Stimulated activated memory B cell treated with anti-CD40 and anti-IgM and Interleukin-4, amounts not matched to agents 10 μg/mL and 1 μg/mL and 100 μg/mL, for 72 hours (primary cell): Measurements from ENCODE around the gene LY6G5C.
A peak's percentile ranks its signal among the peaks of the same experiment; 100 is the strongest.

ENCODE experiments used
- ATAC-seq: fragments of 150-1000 bp; cut with Tn5 transposase; 2 replicates; pipeline ENCODE4 v1.10.0; 2021
- H3K27ac Mint-ChIP-seq: one replicate; pipeline ENCODE4 v1.8.0; 2022; ENCODE audit warnings: mild to moderate bottlenecking, mixed read lengths
- H3K27me3 Mint-ChIP-seq: one replicate; pipeline ENCODE4 v1.8.0; 2022; ENCODE audit warnings: mixed read lengths
- H3K36me3 Mint-ChIP-seq: one replicate; pipeline ENCODE4 v1.8.0; 2022; ENCODE audit warnings: mixed read lengths
- H3K4me1 Mint-ChIP-seq: one replicate; pipeline ENCODE4 v1.8.0; 2022; ENCODE audit warnings: mixed read lengths
- H3K4me3 Mint-ChIP-seq: one replicate; pipeline ENCODE4 v1.8.0; 2022; ENCODE audit warnings: mild to moderate bottlenecking, moderate library complexity, mixed read lengths
- H3K9me3 Mint-ChIP-seq: one replicate; pipeline ENCODE4 v1.8.0; 2022; ENCODE audit warnings: mixed read lengths

The LY6G5C gene, protein sequence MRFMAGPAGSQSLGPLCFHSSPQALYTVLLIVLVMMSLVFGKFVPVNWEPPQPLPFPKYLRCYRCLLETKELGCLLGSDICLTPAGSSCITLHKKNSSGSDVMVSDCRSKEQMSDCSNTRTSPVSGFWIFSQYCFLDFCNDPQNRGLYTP

DNA sequence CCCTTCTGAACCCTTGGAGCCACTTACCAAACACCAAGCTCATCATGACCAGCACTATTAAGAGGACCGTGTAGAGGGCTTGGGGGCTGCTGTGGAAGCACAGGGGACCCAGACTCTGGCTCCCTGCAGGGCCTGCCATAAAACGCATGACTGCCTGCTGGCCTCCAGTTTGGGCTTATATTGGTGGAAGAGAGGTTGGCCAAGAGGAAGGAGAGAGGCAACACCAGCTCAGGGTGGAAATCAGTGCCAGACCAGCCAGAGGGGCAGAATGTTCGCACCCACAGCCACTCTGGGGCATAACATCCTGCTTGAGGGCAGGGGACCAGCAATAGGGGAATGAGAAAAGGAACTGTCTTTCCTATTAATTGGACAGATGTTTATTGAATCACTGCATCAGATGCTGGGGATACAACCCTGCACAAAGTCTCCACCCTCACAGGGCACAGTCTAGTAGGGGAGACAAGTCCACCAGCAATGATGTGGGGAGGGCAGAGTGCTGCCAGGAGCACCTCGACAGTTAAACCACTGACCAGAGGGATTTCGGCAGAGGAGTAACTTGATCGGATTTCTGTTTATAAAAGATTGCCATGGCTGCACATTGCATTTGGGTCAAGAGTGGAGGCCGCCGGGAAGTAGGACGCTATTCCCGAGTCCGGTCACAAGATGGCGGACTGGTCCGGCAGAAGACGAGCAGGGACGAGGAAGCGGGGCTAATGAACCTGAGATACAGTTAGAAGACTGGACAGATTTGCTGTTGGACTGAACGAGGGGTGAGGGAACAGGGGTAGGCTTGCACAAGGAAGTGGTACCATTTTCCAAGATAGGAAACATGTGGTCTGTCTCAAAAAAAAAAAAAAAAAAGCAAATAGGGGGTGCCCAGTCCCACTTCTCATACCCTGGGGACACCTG lies at the start of gene LY6G5C:
Gene LY6G5C (minus strand): TSS at position 842 of the 909 bp plus-strand sequence. CDS start 694 bp downstream, at position 148.
- peak within 1 kb of the TSS; percentile 47 for H3K27ac Mint-ChIP-seq
- peaks cover 7% of the 10 kb centered on the region for H3K36me3 Mint-ChIP-seq
- no peaks in the 10 kb centered on the region for H3K27me3 Mint-ChIP-seq
- peak; percentile 78 for ATAC-seq
- H3K4me1 Mint-ChIP-seq = peaks cover 37% of the 10 kb centered on the region
- no peaks in the 10 kb centered on the region for H3K9me3 Mint-ChIP-seq
- peak within 1 kb of the TSS; percentile 77 for H3K4me3 Mint-ChIP-seq

DNA sequence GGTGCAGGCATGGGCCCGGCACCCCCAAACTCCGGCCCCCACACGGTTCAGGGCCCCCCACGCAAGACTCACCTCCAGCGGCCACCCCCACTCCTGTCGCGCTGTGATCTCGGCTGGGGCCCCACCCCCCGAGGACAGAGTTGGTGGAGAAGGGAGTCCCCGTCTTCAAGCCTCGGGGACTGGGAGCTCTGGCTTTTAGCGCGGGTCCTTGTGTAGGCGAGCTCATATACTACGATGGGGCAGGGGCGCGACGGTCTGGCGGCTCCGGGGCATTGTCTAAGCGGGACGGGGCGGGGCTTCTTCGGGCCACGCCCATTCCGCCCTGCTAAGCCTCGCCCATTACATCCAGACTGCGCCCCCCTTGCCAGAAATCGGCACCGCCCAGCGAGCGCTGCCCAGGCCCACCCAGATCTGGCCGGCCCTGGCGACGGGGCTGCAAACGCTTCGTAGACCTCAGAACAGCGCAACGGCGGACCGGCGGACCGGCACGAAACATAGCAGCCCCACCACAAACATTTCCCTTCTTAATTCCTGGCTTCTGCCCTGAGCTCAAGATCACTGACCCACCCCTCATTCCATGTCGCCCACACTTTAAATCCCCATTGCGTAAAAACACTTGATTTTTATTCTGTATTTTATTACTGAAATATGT lies 49.2 kb upstream of the LY6G5C start:
- peak overlapping the region; percentile 86 for H3K27ac Mint-ChIP-seq
- peak overlapping the region; percentile 98 for H3K4me3 Mint-ChIP-seq
- peaks cover 50% of the 10 kb centered on the region for H3K36me3 Mint-ChIP-seq
- peaks cover 68% of the 10 kb centered on the region for H3K4me1 Mint-ChIP-seq
- H3K27me3 Mint-ChIP-seq = no peaks in the 10 kb centered on the region
- no peaks in the 10 kb centered on the region for H3K9me3 Mint-ChIP-seq
- peak; percentile 77 for ATAC-seq

DNA sequence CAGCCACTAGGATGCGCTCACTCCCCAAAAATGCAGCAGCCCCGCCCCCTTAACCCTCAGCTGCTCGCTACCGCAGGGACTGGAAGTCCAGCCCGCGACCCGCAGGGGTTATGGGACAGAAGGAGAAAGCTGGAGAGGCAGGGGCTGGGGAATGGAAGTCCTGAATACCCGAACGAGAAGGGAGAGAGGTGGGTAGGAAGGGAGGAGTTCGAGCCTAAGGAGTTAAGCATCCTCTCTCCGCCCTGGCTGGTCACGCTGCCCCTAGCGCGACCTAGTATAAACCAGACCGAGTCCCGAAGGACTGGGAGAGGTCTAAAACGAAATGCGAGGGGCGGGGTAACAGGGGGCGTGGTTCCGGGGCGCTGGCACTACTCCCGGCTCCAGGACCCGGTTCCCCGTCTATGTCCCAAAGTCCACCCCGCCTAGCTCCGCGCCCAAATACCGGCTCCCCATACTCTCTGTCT lies 48.7 kb upstream of the LY6G5C start:
- Mint-ChIP-seq H3K36me3 (peaks cover 47% of the 10 kb centered on the region), H3K27me3 (no peaks in the 10 kb centered on the region), H3K9me3 (no peaks in the 10 kb centered on the region), H3K4me3 (peak overlapping the region; percentile 98), H3K4me1 (peaks cover 63% of the 10 kb centered on the region), H3K27ac (peak overlapping the region; percentile 86)
- peak; percentile 87 for ATAC-seq

DNA sequence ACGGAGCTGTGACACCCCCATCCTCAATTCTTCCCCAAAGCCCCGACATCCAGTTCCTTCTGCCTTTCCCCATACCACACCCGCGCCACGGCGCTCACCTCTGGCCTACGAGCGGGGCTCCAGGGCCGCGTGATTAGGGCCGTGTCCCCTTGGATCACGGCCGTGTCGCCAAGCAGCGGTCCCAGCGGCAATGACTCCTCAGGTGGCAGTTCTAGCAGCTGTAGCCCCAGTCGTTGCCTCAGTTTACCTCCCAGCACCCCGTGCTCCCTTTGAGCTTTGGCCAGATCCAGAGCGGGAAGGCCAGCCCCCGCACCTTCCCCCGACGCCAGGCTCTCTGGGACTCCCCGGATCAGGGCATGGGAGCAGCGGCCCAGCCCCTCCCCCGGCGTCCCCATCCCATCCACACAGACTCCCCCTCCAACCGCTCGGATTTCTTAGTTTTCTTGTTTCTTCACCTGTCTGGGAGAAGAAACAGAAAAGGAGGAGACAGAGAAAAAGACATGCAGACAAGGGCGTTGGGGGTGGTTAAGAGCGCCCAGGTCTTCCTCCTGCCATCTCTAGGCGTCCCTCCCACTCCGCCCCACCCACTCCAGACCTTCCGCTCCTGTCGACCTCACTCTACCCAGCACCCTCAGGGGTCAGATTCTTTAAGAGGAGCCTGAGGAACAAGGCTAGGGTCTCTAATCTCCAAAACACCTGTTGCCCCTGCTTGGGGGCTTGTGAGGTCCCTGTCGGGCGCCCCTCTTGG lies 48.1 kb upstream of the LY6G5C start, which contains the start of gene DDAH2:
Gene DDAH2 (minus strand): TSS at position 533 of the 748 bp plus-strand sequence. CDS start 138 bp downstream, at position 395.
- H3K36me3 Mint-ChIP-seq = peaks cover 47% of the 10 kb centered on the region
- H3K4me1 Mint-ChIP-seq = peaks cover 58% of the 10 kb centered on the region
- peak within 1 kb of the TSS; percentile 98 for H3K4me3 Mint-ChIP-seq
- no peaks in the 10 kb centered on the region for H3K9me3 Mint-ChIP-seq
- no peaks in the 10 kb centered on the region for H3K27me3 Mint-ChIP-seq
- H3K27ac Mint-ChIP-seq = peak within 1 kb of the TSS; percentile 86
- peak; percentile 38 for ATAC-seq

DNA sequence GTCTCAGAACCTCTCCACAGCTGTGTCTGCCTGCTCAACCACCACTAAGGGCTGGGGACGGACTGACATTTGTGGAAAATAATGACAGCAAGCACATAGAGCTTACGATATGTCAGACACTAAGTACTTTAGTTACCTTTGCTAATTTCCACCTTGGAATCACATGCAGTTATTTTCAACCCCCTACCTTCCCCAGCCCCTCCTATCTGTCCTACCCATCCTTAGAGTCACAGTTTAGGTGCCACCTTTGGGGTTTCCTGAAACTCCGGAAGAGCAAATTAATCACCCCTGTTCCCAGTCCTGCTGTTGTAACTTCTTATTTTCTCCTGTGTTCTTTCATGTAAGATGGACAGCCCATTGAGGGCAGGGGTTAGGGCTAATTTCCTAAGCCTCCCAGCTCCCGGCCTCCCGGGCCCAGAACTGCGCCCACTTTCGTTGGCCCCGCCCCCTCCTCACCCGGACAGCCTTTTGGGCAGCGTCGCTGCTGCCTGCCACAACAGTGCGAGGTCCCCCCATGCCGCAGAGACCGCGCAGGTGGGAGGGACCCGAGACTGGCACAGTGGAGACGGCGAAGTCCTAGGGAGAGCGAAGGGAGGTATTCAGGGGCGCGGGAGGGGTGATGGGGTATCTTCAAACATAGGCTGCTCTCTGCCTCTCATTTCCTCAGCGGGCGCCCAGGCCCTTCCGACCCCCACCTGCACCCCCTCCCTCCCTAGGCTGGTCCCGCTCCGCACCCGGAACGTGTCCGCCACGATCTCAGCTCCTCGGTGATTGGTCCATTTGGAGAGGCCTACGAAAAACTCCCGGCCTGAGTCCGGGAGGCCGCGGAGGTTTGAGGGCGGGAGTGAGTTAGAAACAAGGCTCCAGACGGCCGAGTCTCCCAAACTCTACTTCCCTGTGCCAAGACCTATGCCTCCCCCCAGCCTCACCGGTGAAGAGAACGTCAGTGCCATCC lies 47.1 kb upstream of the LY6G5C start:
- peaks cover 38% of the 10 kb centered on the region for H3K36me3 Mint-ChIP-seq
- H3K27ac Mint-ChIP-seq = peak overlapping the region; percentile 86
- no peaks in the 10 kb centered on the region for H3K27me3 Mint-ChIP-seq
- peaks cover 60% of the 10 kb centered on the region for H3K4me1 Mint-ChIP-seq
- no peak for ATAC-seq
- H3K9me3 Mint-ChIP-seq = no peaks in the 10 kb centered on the region
- peak overlapping the region; percentile 98 for H3K4me3 Mint-ChIP-seq

DNA sequence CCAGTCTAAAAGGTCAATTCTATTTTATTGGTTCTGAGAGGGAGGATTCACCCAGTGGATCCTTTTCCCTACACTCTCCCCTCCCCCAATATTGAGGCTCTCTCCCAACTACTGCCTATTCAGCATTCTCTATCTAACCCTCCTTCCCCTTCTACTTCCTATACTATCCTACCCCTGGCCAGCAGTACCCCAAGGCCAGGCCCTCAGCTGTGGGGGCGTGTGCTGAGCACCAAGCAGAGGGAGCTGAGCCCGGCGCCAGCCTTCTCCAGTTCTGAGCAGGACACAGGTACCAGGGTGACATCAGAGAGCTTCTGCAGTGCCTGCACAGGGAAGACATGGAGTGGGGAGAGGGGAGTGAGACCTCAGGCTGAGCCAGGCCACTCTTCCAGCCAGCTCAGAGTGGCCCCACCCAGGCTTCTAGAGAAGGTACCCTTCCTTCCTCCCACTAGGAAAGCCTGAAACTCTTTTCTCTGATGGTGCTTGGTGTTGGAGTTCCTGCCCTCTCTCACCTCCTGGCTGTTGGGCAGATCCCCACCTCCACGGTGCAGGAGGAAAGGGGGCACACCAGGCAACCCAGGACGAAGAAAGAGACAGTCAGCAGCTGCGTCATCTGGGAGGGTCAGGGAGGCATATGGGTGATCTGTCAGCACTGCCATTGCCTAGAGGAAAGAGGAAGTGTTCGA lies 46.3 kb upstream of the LY6G5C start:
- H3K4me3 Mint-ChIP-seq = peak overlapping the region; percentile 71

DNA sequence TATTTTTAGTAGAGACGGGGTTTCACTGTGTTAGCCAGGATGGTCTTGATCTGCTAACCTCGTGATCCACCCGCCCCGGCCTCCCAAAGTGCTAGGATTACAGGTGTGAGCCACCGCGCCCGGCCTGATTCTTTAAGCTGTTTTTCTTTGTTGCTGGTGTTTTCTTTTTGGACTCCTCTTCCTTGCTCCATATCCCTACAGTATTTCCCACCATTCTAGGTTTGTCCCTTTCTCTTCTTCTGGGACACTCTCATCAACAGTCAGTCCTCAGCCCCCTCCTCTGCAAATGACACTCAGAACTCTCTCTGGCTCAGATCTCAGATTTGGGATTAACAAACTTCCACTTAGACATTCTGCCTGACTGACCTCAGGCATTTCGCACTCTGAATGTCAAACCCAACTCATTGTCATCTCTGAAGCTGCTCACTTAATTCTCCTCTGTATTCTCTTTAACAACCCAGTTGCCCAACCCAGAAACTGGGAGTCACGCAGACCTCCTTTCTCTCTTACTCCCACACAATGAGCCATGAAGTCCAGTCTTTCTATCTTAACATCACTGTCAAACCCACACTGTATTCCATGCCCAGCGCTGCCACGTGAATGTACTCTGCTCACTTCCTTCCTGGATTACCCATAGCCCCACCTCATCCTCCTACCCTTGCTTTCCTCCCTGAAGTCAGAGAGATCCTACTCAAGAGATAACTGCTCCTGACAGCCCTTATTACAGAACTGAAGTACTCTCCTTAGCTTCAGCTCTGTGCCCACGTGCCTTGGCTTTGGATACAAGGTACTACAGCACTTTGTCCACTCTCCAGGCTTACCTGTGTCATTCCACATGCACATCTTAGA lies 44.9 kb upstream of the LY6G5C start:
- Mint-ChIP-seq H3K27ac (peak overlapping the region; percentile 86), H3K9me3 (no peaks in the 10 kb centered on the region), H3K4me3 (no peak overlapping the region)

More for the DNA sequence above, 46.3 kb upstream of the LY6G5C start:
- ATAC-seq = peak; percentile 86
- H3K9me3 Mint-ChIP-seq = no peaks in the 10 kb centered on the region
- no peaks in the 10 kb centered on the region for H3K27me3 Mint-ChIP-seq
- peaks cover 60% of the 10 kb centered on the region for H3K4me1 Mint-ChIP-seq
- H3K27ac Mint-ChIP-seq = peak overlapping the region; percentile 86
- H3K36me3 Mint-ChIP-seq = peaks cover 38% of the 10 kb centered on the region

DNA sequence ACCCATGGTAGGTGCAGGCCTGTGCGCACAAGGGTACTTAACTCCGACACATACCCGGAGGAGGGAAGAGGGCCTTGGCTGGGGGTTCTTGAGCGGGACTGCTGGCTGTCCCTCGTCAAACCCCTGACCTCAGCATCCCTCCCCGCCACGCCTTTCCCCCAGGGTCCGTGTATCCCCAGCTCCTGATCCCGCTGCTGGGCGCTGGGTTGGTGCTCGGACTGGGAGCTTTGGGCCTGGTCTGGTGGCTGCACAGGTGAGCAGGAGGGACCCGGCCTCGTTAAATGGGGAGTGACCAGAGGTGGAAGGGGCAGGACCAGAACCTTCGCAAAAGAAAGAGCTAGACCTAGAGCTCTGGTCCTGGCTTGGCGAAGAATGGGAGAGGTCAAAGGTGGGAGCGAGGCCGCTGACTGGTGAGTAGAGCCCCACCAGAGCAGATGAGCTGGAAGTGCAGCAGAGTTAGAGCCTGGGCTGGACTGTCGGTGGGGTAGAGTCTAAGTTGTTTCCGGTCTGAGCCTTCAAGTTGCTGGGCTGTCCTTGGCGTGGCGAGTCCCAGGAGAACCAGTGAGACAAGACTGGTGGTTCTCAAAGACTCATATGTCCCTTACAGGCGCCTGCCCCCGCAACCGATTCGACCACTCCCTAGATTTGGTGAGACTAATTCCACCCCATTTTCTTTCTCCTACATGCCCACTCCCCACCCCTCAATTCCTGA lies 43.3 kb upstream of the LY6G5C start:
- H3K4me1 Mint-ChIP-seq = peaks cover 48% of the 10 kb centered on the region
- H3K9me3 Mint-ChIP-seq = no peaks in the 10 kb centered on the region
- no peaks in the 10 kb centered on the region for H3K27me3 Mint-ChIP-seq
- H3K4me3 Mint-ChIP-seq = no peak overlapping the region
- no peak for ATAC-seq
- H3K27ac Mint-ChIP-seq = no peak overlapping the region
- peaks cover 25% of the 10 kb centered on the region for H3K36me3 Mint-ChIP-seq

More for the DNA sequence above, 44.9 kb upstream of the LY6G5C start:
- Mint-ChIP-seq H3K27me3 (no peaks in the 10 kb centered on the region), H3K4me1 (peaks cover 59% of the 10 kb centered on the region), H3K36me3 (peaks cover 32% of the 10 kb centered on the region)
- ATAC-seq = no peak

DNA sequence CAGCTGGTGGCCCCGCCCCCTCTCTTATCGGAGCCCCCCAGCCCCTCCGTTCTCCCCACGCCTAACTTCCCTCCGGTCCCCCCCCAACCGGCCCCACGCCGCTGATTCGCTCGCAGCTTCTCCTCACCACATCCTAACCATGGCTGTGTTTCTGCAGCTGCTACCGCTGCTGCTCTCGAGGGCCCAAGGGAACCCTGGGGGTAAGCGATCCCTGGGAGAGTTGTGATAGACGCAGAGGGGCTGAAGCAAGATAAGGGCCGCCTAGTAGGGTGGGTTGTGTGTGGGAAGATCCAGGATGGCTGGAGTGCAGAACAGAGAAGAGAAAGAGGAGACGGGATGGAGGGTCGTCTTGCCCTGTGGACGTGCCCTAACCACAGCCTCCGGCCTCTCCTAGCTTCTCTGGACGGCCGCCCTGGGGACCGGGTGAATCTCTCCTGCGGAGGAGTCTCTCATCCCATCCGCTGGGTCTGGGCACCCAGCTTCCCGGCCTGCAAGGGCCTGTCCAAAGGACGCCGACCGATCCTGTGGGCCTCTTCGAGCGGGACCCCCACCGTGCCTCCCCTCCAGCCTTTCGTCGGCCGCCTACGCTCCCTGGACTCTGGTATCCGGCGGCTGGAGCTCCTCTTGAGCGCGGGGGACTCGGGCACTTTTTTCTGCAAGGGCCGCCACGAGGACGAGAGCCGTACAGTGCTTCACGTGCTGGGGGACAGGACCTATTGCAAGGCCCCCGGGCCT lies 42.5 kb upstream of the LY6G5C start, which contains the start of gene MPIG6B:
Gene MPIG6B (plus strand): TSS at position 129 of the 735 bp plus-strand sequence. CDS start 11 bp downstream, at position 140.
- Mint-ChIP-seq H3K4me1 (peaks cover 41% of the 10 kb centered on the region), H3K4me3 (peak within 1 kb of the TSS; percentile 8)

DNA sequence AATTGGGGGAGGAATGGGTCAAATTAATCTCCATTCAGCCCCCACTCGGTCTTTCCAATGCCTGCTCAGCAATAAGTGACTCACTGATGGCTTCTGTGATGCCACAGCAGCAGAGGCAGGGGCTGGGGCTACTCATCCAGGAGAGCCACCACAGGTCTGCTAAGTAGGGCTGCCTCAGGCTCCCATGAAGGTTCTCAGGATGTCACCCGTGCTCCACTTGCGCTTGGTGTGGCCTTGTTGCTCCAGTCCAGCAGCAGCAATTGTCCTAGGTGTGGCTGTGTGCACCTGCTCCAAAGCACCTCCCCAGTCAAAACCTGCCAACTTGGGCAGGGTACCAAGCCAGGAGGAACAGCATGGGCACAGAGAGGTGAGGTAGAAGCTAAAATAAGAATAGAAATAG lies 41.3 kb upstream of the LY6G5C start:
- no peak overlapping the region for H3K4me3 Mint-ChIP-seq

More for the DNA sequence above, 42.5 kb upstream of the LY6G5C start, which contains the start of gene MPIG6B:
- H3K27me3 Mint-ChIP-seq = no peaks in the 10 kb centered on the region
- H3K9me3 Mint-ChIP-seq = no peaks in the 10 kb centered on the region
- ATAC-seq = no peak
- H3K27ac Mint-ChIP-seq = peak within 1 kb of the TSS; percentile 63
- peaks cover 25% of the 10 kb centered on the region for H3K36me3 Mint-ChIP-seq

DNA sequence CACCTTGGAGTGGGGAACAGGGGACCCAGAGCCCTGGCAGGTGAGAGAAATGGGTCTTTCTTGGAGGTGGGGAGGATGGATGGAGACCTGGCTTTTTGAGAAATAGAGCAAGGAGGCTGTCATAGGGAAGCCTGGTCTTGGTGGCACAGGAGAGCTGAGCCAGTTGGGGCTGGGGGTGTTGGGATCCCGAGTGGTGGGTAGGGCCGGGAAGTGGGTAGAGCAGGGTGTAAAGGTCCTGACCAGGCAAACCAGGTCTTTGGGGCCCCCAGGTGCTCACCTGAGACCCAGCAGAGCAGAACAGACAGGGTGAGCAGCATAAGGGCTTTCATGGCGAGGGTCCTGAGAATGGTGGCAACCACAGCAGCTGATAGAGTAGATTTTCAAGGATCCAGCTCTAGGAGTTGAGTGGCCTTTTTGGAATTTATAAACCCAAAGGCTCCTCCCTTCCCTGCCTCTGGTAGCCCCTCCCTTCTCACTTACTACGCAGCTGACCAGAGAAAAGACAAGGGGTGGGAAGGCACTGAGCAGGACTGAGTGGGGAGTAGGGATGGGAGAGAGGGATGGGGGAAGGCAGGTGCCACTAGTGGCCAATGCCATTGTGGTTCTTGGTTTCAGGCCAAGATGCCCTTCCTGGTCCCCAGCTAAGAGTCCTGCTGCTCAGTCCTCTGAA lies 40.6 kb upstream of the LY6G5C start, which contains the start of gene LY6G6C:
Gene LY6G6C (minus strand): TSS at position 396 of the 670 bp plus-strand sequence. CDS start 67 bp downstream, at position 329.
- no peak within 1 kb of the TSS for H3K4me3 Mint-ChIP-seq
- peaks cover 22% of the 10 kb centered on the region for H3K4me1 Mint-ChIP-seq
- H3K27ac Mint-ChIP-seq = peak within 1 kb of the TSS; percentile 1
- H3K9me3 Mint-ChIP-seq = no peaks in the 10 kb centered on the region
- ATAC-seq = no peak
- H3K27me3 Mint-ChIP-seq = no peaks in the 10 kb centered on the region
- peaks cover 16% of the 10 kb centered on the region for H3K36me3 Mint-ChIP-seq

More for the DNA sequence above, 41.3 kb upstream of the LY6G5C start:
- Mint-ChIP-seq H3K27me3 (no peaks in the 10 kb centered on the region), H3K9me3 (no peaks in the 10 kb centered on the region), H3K4me1 (peaks cover 29% of the 10 kb centered on the region), H3K36me3 (peaks cover 23% of the 10 kb centered on the region), H3K27ac (no peak overlapping the region)
- ATAC-seq = no peak
